AG08396 (cell line): ENCODE results near the gene GFI1B.
"Not testable (repeated sequence)": the region's sequence is repeated elsewhere in the genome, so short reads cannot be mapped to it uniquely, and the experiment has no call there.

Experiments
- DNase-seq: peaks from one replicate; pipeline ENCODE4 v3.0.0; 2012; ENCODE audit warnings: low spot score, mixed read lengths

The GFI1B gene

DNA sequence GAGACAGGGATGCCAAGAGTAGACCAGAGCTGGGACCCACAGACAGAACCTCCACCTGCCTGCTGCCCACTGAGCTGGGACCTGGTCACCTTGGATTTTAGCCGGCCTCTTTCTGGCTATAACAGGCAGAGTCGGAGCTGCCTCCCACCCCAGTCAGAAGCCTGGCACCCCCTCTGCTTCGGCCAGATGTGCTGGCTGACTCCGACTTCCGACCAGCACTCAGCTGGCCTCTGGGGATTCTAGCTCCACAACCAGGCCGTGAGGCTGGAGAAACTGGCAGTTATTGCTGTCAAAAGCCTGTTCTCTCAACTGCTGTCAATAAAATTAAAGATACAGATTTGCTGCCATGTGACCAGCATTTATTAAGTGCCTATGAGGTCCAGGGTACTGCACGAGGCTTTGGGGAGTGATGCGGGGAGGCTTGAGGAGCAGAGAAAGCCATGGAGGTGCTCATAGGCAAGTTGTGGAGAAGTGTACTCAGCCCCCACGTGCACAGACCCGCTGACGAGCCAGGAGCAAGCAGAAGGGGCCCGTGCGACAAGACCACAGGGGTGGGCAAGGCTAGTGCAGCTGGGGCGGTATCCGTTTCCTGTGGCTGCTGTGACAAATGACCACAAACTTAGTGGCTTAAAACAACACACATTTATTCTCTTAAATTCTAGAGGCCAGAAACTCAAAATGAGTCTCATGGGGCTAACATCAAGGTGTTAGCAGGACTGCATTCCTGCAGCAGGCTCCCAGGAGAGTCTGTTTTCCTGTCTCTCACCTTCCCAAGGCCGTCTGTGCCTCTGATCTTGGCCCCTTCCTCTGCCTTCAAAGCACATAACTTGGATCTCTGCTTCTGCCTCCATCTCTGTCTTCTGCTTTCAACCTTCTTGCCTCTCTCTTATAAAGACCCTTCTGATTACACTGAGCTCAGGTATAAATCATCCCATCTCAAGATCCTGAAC, 13.1 kb downstream of the GFI1B start:
- no peak for DNase-seq

GRCh38 chr9:132993511-132993939, 15.0 kb downstream of the GFI1B start:
- no peak for DNase-seq

- DNase-seq = no peak
Measured at GRCh38 chr9:132994410-132995120, 16.1 kb downstream of the GFI1B start.

DNA sequence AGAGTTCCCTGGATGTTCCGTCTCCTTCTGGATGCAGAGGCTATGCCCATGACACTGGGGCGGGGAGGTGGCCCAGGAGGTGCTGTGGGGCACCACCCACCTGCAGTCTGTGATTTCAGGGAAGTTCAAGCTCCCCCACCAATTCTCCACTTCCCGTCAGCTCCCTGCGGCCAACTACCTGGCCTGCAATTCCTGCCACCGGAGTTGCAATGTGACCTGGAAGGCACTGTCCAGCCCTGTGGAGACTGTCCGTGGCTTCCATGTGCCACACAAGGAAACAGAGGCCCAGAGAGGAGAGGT, 16.6 kb downstream of the GFI1B start:
- no peak for DNase-seq

DNA sequence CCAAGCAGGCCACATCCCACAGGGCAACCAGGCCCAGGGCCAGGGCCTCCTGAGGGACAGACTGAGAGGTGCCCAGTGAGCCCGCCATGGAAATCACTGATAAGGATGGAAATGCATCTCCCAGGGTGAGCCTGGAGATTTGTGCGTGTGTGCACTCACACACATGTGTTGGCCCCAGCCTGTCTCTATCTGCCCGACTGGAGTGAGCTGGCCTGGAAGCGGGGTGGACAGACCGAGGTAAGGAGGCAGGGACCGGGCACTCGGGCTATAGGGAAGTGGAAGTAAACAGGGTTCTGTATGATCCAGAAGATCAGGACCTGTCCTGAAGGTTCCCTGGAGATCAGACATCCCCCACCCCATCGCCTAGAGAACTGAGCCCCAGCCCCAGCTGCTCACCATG, 17.4 kb downstream of the GFI1B start:
- no peak for DNase-seq

GRCh38 chr9:132996526-132996925, 18.0 kb downstream of the GFI1B start:
- no peak for DNase-seq

- DNase-seq = peak; percentile 57
Measured at GRCh38 chr9:132997591-132997990, 19.1 kb downstream of the GFI1B start.

GRCh38 chr9:132998221-132998620, 19.7 kb downstream of the GFI1B start:
- DNase-seq = not testable (repeated sequence)

DNA sequence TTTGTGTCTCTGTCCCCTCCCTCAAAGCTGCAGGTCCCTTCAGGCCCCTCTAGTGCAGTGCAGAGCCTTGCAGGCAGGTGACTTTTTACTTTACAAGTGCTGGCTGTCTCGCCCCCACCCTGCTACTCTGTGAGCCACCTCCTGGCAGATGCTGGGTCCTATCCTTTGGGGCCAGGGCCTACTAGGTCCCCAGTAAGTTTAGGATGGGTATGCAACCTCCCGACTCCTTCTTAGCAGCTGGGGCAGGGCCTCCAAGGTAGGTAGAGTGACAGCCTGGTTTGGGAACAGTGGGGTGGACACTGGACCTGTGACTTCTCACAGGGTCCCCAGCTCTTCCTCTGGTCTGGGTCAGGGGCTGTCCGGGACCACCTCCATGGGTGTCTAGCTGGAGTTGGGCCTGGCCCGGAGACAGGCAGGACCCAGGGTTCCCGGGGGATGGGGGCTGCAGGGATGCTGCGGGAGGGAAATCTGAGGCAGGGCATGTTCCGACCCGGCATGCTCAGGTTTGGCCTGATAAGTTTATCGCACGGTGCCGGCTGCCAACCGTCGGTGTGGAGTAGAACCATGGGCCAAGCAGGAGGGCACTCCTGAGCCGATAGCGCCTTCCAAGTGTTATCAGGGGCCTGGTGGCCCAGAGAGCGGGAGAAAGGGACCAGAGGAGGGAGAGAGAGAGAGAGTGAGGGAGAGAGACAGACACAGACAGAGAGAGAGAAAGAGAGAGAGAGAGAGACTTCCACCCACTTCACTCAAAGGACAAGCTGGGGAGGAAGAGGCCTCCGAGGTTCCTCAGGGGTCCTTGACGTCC, 20.5 kb downstream of the GFI1B start:
- DNase-seq = no peak

GRCh38 chr9:133002147-133003070, 23.9 kb downstream of the GFI1B start:
- no peak for DNase-seq

DNA sequence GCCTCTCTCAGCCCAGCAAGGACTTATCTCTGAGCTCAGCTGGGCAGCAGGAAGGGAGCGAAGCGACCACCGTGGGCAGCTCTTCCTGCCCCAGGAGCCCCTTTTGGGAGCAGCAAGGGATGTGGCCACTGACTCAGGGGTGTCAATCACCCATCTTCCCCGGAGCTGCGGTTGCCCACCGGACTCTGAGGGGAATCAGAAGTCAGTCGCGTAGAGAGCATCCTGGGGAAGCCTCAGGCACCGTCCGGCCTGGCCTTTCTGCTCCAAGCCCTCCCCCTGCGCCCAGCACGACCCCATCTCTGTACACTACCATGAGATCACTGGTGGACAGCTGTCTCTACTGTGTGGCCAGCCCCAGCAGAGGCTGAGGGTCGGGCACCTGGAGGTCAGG, 24.6 kb downstream of the GFI1B start:
- no peak for DNase-seq

DNA sequence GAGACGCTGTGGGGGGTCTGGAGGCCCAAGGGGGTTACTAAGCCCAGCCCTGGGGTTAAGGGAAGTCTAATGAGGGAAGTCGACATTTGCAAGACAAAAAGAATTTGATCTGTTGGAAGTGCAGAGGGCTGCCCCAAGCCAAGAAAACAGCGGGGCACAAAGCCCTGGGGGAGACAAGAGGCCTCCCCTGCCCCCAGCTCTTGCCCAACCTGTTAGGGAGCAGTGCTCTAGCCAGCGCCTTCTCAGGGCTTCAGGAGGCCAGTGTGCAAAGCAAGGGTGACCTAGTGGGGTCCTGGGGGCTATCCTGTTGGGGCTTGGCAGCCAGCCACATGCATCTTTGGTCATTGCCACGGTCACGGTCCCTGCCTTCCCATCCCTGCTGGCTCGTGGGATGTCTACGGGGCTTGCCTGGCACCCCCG, 25.2 kb downstream of the GFI1B start:
- no peak for DNase-seq

- DNase-seq = no peak
Measured at GRCh38 chr9:133004091-133004998, 25.9 kb downstream of the GFI1B start.

GRCh38 chr9:133004999-133005760, 26.7 kb downstream of the GFI1B start:
- DNase-seq = no peak

DNA sequence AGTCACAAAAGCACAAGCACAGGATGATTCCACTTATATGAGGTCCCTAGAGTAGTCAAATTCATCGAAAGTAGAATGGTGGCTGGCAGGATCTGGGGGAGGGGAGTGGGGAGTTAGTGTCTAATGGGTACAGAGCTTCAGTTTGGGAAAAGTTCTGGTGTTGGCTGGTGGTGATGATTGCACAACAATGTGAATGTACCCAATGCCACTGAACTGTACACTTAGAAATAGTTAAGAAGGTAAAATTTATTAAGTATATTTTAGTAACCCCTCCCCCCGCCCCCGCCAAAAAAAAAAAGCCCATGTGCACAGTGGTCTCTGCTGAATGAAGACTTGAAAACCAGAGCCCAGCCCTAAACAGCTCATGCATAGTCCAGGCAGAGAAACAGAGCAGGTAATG, 27.5 kb downstream of the GFI1B start:
- DNase-seq = no peak

DNA sequence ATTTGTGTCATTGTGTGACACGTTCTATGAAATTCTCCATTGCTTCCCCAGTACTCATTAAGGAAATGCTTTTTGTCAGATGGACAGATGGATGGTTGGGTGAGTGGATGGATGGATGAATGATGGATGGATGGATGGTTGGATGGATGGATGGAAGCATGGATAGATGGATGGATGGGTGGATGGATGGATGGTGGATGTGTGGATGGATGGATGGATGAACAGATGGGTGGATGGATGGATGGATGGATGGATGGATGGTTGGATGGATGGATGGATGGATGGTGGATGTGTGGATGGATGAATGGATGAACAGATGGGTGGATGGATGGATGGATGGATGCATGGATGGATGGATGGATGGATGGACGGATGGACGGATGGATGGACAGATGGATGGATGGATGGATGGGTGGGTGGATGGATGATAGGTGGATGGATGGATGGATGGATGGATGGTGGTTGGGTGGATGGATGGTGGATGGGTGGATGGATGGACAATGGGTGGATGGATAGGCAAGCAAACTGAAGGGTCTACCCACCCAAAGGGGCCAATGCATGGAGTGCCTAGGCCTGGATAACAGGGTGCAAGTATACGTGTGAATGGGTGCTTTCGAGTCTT, 28.3 kb downstream of the GFI1B start:
- DNase-seq = no peak

DNA sequence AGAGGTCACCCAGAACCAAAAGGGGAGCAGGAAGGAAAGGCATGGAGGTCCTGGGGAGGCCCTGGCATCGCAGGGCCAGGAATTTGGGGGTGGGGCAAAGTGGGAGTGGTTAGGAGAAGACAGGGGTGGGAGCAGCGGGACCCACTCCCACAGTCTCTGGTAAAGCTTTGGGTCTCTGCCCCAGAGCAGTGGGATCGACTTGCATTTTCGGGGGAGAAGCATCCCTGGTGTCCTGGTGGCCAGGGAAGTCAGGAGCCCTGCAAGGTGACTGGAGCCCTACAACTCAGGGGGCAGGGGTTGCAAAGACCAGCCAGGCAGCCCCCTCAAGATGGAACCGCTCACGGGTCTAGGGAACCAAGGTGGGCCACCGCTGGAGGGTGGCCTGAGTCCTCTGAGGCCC, 29.9 kb downstream of the GFI1B start:
- DNase-seq = no peak

GRCh38 chr9:133008824-133009223, 30.3 kb downstream of the GFI1B start:
- DNase-seq = no peak

GRCh38 chr9:133009906-133010582, 31.6 kb downstream of the GFI1B start:
- no peak for DNase-seq
